Measurements from ENCODE around the gene CELF2.

The CELF2 gene

GRCh38 chr10:11208243-11208642, 190.6 kb downstream of the CELF2 start:
- DNase-seq = no peak

DNA sequence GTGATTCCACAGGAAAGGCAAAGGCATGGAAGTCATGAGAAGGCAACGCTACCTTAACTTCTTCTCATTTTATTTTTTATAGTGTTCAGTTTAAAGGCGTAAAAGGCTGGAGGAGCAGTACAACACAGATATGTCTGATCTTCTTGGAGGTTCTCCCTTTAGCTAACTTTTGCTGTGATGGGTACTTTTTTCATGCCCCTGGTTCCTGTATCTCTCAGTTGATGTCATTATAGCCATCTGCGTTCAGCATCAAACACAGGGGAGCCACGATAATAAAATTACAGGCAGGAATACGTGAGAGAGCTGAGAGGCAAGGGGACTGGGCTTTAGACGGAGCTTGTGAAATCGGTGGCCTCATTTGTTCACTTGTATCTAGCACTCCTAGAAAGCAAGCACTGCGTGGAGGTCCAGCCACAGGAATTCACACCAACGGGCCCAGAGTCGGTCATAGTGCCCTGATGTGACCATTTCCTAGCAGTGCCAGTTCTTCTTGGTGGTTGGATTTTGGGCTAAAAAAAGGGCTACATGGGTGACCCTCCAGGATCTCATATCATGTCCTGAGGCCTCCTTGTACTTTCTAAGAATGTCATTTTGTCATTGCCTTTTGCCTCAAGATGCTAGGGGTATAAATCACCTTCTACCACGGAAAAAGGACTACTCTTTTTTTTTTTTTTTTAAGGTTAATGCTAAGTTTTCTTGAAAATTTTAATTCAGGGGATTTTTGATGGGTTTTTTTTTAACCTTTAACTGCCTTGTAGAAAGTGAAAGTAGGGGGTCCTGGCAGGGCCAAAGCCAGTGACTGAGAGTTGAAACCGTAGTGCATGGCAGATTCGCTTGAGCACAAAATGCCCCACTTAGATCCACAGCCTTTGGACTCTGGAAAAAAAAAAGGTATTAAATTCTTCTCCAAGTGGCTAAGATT, 191.5 kb downstream of the CELF2 start:
- DNase-seq = no peak

- no peak for DNase-seq
These were observed 192.1 kb downstream of the CELF2 start for GRCh38 chr10:11209830-11210181.

GRCh38 chr10:11210211-11210922, 192.7 kb downstream of the CELF2 start:
- DNase-seq = no peak

- no peak for DNase-seq
These were observed 194.8 kb downstream of the CELF2 start for GRCh38 chr10:11212288-11213085.

GRCh38 chr10:11213137-11213536, 195.5 kb downstream of the CELF2 start:
- DNase-seq = no peak

DNA sequence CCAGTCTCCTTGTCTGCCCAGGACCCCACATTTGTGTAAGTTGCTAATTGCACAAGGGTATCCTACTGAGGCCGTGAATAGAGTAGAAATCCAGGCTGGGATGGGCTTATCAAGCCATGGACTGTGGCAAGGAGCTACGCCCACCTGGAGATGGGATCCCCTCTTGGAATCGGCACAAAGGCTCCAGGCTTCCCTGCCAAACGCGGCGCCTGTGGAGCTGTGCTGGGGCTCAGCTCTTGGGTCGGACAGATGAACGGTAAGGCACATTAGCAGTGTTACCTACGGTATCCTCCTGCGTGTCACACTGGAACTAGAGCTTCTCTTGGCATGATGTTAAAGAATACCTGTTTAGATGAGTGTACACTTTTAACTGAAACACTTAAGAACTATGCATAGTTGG, 196.7 kb downstream of the CELF2 start:
- DNase-seq = no peak

GRCh38 chr10:11215471-11215870, 197.8 kb downstream of the CELF2 start:
- no peak for DNase-seq

- no peak for DNase-seq
These were observed 199.8 kb downstream of the CELF2 start for GRCh38 chr10:11217521-11217920.

DNA sequence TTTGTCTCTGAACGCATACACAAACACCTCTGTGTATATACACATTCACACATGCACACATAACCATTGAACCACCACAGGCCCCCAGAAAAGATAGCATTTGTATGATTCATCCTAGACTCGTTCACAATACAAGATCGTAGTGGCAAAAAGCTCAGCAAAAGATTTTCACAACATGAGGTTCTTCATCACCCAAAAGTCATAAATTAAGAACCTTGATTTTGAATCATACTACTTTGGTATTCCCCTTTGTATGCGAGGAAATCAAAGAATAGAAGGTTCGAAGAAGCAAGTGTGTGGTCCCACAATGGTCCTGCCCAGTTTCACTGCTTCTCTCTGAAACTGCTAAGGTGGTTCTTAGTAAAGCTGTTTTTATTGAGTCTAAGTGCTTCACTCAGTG, 200.7 kb downstream of the CELF2 start:
- no peak for DNase-seq

DNA sequence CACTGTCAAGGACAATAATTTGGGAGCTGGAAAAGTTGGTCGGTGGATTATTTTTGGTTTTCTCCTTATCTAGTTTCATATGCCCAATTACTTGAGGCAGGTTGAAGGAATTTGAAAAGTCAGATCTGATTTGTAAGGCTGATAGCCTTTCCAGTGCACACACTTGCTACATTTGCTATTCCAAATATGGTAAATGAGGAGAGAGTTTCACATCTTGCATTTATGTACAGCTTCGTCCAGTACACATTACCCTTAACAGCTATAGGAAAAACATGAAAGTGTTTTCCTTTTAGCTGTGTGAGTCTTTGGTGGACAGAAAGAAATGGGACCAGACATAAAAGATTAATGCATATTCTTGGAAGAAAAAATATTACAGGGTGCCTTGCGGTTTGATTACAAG, 201.8 kb downstream of the CELF2 start:
- no peak for DNase-seq

- DNase-seq = no peak
These were observed 205.4 kb downstream of the CELF2 start for GRCh38 chr10:11223081-11223480.

GRCh38 chr10:11223507-11224140, 206.0 kb downstream of the CELF2 start:
- no peak for DNase-seq

DNA sequence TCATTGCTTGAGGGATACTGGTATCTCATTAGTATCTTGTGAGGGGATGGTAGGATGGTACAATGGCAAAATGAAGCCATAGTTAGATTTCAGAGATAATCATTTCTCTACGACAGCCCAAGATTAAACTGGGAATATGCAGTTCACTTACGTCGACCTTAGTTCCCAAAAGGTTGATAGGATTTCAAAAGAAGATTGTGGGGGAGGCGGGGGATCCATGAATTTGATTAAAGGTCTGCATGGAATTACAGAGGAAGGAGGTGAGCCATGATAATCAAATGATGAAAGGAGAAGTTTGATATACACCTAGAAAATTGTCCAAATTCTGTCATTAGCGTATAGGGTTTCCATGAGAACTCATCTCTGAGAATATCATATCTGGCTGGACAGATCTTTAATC, 206.6 kb downstream of the CELF2 start:
- DNase-seq = no peak

DNA sequence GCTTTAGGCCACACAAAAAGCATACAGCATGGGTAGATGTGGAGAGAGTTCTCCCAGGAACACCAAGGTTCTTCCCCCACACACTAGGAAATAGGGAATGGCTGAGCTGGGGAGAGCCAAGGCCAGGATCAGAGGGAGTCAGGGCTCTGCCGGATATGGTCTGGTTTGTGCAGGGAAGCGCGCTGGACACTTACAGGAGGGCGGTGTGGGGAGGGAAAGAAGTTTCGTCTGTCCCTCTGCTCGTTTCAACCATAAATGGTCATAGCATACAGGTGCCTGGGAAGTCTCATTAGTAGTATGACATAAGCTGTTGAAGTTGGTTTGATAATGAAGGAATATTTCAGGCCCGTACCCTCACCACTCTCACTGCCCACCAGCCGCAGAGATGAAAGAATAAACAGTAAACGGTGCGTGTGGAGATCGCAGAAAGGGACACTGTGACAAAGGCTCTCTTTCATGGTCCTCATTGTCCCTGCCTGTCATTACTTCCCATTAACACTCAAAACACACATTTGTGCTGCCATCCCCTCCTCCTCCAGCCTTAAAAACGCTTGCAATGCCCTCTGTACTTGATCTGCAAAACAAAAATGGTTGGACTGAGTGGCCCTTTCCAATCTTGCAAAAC, 207.2 kb downstream of the CELF2 start:
- no peak for DNase-seq

DNA sequence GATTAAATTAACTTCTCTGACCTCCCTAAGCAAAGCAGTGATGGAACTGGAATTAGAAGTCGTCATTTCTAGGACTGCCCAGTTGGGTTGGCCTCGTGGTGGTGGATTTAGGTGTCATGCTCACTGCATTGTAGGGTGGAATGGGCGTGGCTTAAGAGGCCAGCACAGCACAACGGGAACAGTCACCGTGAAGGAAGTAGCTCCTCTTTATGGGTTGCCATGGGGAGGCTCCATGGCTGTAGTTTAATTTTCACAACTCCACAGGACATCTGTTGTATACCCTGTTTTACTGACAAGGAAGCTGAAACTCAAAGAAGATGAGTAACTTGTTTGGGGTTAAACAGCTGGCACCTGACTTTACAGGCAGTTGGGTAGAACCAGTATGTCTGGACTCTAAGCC, 208.3 kb downstream of the CELF2 start:
- DNase-seq = peak; percentile 52

GRCh38 chr10:11227103-11227502, 209.4 kb downstream of the CELF2 start:
- DNase-seq = no peak

GRCh38 chr10:11229893-11230292, 212.2 kb downstream of the CELF2 start:
- no peak for DNase-seq

DNA sequence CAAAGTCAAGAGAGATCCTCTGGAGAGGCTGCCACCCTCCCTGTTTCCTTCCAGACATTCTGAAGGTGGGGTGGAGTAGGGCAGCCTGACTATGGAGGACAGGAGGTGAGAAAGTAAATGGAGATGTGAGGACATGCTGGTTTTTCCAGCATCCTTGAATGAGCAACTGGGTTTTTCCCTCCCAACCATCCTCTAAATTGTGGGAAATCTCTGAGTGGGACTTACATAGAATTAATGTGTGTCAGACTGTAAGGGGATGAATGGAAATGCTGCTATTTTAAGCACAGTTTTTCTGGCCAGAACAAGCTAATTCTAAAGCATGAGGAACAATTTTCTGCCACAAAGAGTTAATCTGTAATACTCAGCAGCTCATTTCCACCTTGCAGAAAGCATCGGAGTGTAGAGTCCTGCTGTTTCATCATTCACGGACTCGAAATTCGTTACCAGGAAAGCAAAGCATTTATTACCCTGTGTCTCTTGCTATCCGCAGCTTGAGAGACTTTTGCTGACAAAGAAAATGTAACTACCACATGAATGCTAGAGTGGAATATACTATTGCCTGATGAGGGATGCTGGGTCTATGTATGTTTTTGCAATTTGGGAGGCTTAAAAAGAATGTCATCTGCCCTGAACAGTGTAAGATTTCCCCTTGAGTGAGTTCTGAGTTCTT, 213.0 kb downstream of the CELF2 start:
- DNase-seq = no peak

- DNase-seq = no peak
These were observed 213.6 kb downstream of the CELF2 start for GRCh38 chr10:11231285-11231684.

- no peak for DNase-seq
These were observed 214.7 kb downstream of the CELF2 start for GRCh38 chr10:11232222-11232961.
